MM.1S (cell line): Measurements from ENCODE around the gene PRPF6.

ENCODE experiments used
- DNase-seq: peaks from one replicate; pipeline ENCODE4 v3.0.0-alpha.2; 2015
- H2AFZ ChIP-seq: fragments of 300-600 bp; sonication (generic); 2 replicates; pipeline ENCODE4 v1.6.0; 2016; ENCODE audit warnings: antibody characterized with exemption, low read length
- H3F3A ChIP-seq: fragments of 300-600 bp; sonication (generic); 2 replicates; pipeline ENCODE4 v1.6.1; 2016; ENCODE audit warnings: mild to moderate bottlenecking, antibody characterized with exemption, low read length, moderate library complexity, mixed read lengths; ENCODE audit not compliant: insufficient read depth
- H3K27ac ChIP-seq: fragments of 300-600 bp; sonication (generic); 2 replicates; pipeline ENCODE4 v1.5.1; 2016; ENCODE audit warnings: mild to moderate bottlenecking, low read length
- H3K27me3 ChIP-seq: fragments of 300-600 bp; sonication (generic); replicated peaks from 2 replicates; pipeline ENCODE4 v1.6.0; 2016; ENCODE audit warnings: low read length; ENCODE audit not compliant: insufficient read depth
- H3K36me3 ChIP-seq: fragments of 300-600 bp; sonication (generic); replicated peaks from 2 replicates; pipeline ENCODE4 v1.6.1; 2016; ENCODE audit warnings: mild to moderate bottlenecking, low read length, mixed read lengths; ENCODE audit not compliant: insufficient read depth
- H3K4me1 ChIP-seq: fragments of 300-600 bp; sonication (generic); 2 replicates; pipeline ENCODE4 v1.6.1; 2016; ENCODE audit warnings: low read length, mixed read lengths
- H3K4me2 ChIP-seq: fragments of 300-600 bp; sonication (generic); 2 replicates; pipeline ENCODE4 v1.6.0; 2016; ENCODE audit warnings: low read depth, low read length
- H3K4me3 ChIP-seq: fragments of 300-600 bp; sonication (generic); 2 replicates; pipeline ENCODE4 v1.5.1; 2016; ENCODE audit warnings: low read length, mixed read lengths
- H3K79me2 ChIP-seq: fragments of 300-600 bp; sonication (generic); 2 replicates; pipeline ENCODE4 v1.6.1; 2016; ENCODE audit warnings: mixed run types, low read length, mixed read lengths
- H3K9ac ChIP-seq: fragments of 300-600 bp; sonication (generic); 2 replicates; pipeline ENCODE4 v1.6.1; 2016; ENCODE audit warnings: low read length, mixed read lengths
- H3K9me2 ChIP-seq: fragments of 300-600 bp; sonication (generic); replicated peaks from 2 replicates; pipeline ENCODE4 v1.6.1; 2016; ENCODE audit warnings: mild to moderate bottlenecking, low read length, mixed read lengths; ENCODE audit not compliant: insufficient read depth
- H3K9me3 ChIP-seq: fragments of 300-600 bp; sonication (generic); replicated peaks from 2 replicates; pipeline ENCODE4 v1.6.1; 2016; ENCODE audit warnings: mild to moderate bottlenecking, low read length, mixed read lengths; ENCODE audit not compliant: insufficient read depth
- H4K20me1 ChIP-seq: fragments of 300-600 bp; sonication (generic); 2 replicates; pipeline ENCODE4 v1.6.1; 2016; ENCODE audit warnings: mild to moderate bottlenecking, low read length, moderate library complexity, mixed read lengths; ENCODE audit not compliant: insufficient read depth
- CTCF ChIP-seq: fragments of 300-600 bp; sonication (generic); IDR thresholded peaks from 2 replicates; pipeline ENCODE4 v1.5.1; 2016; ENCODE audit warnings: antibody characterized with exemption, low read length, mixed read lengths
- EZH2 ChIP-seq: fragments of 300-600 bp; sonication (generic); optimal IDR thresholded peaks from 2 replicates; pipeline ENCODE3; 2017; ENCODE audit warnings: low read depth, mild to moderate bottlenecking, antibody characterized with exemption, low read length, mixed read lengths
- EZH2phosphoT487 ChIP-seq: fragments of 300-600 bp; sonication (generic); IDR thresholded peaks from 2 replicates; pipeline ENCODE4 v1.6.1; 2018; ENCODE audit warnings: antibody characterized with exemption, low read length

Gene PRPF6

DNA sequence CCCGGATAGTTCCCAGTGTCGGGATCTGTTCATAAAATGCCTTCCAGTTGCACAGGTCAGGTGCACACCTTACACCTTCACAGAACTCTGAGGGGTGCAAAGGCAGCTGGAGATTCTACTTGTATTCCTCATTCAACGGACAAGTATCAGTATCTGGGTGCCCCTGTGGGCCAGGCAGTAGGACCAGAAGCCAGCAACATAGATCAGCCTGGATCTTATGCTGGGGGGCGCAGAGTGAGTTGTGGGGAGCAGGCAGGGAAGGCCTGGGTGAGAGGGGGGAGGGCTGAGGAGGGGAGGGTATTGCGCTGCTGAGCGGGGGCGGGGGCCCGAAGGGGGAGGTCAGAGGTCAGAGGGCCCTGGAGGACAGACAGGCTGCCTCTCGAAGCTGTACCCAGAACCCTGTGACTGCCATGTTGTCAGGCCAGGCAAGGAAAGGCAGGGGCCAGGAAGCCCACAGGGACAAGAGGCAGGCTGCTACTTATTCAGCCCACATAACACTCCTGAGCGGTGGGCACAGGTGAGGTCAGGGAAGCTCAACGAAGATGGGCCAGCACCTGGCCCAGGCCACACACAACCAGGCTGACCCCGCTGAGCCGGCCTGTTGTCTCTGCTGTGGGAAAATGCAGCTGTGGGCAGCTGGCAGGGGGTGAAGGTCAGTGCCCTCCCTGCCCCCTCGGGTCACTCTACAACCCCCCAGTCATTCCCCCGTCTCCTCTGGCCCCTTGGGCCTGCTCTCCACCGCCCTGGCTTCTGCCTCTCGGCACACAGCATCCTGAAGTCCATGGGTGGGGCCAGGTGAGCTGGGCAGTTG lies 100.1 kb downstream of the PRPF6 start:
- Histone ChIP-seq H3K4me1 (peaks cover 17% of the 10 kb centered on the region), H3K36me3 (no peaks in the 10 kb centered on the region), H3F3A (peaks cover 26% of the 10 kb centered on the region), H2AFZ (no peak overlapping the region), H3K4me3 (no peak overlapping the region), H3K27ac (no peak overlapping the region), H3K9ac (no peak overlapping the region), H3K9me2 (no peaks in the 10 kb centered on the region), H4K20me1 (no peaks in the 10 kb centered on the region), H3K27me3 (peaks cover 52% of the 10 kb centered on the region), H3K4me2 (no peak overlapping the region), H3K9me3 (no peaks in the 10 kb centered on the region), H3K79me2 (no peaks in the 10 kb centered on the region)
- no peak for TF ChIP-seq CTCF
- no peak for TF ChIP-seq EZH2
- TF ChIP-seq EZH2phosphoT487: no peak
- DNase-seq: peak; percentile 2

GRCh38 chr20:64081624-64081964 lies 100.7 kb downstream of the PRPF6 start:
- peaks cover 26% of the 10 kb centered on the region for H3F3A ChIP-seq
- no peak overlapping the region for H3K4me3 ChIP-seq
- no peaks in the 10 kb centered on the region for H3K79me2 ChIP-seq
- no peak overlapping the region for H3K9ac ChIP-seq
- TF ChIP-seq CTCF: no peak
- no peak for TF ChIP-seq EZH2
- no peak for TF ChIP-seq EZH2phosphoT487
- no peaks in the 10 kb centered on the region for H3K9me3 ChIP-seq
- peaks cover 58% of the 10 kb centered on the region for H3K27me3 ChIP-seq
- no peak overlapping the region for H2AFZ ChIP-seq
- H4K20me1 ChIP-seq: no peaks in the 10 kb centered on the region
- no peak overlapping the region for H3K4me2 ChIP-seq
- DNase-seq: no peak
- H3K9me2 ChIP-seq: no peaks in the 10 kb centered on the region
- no peak overlapping the region for H3K27ac ChIP-seq
- peaks cover 17% of the 10 kb centered on the region for H3K4me1 ChIP-seq
- no peaks in the 10 kb centered on the region for H3K36me3 ChIP-seq

GRCh38 chr20:64082126-64082731 lies 101.3 kb downstream of the PRPF6 start:
- Histone ChIP-seq H3K27ac (no peak overlapping the region), H3K4me1 (peaks cover 17% of the 10 kb centered on the region), H3K9ac (no peak overlapping the region), H2AFZ (no peak overlapping the region), H3K4me3 (no peak overlapping the region), H4K20me1 (no peaks in the 10 kb centered on the region), H3K9me2 (no peaks in the 10 kb centered on the region), H3K4me2 (no peak overlapping the region), H3K9me3 (no peaks in the 10 kb centered on the region), H3K79me2 (no peaks in the 10 kb centered on the region), H3K36me3 (no peaks in the 10 kb centered on the region), H3K27me3 (peaks cover 61% of the 10 kb centered on the region), H3F3A (peaks cover 26% of the 10 kb centered on the region)
- no peak for DNase-seq
- TF ChIP-seq EZH2: no peak
- TF ChIP-seq CTCF: no peak
- TF ChIP-seq EZH2phosphoT487: no peak
